ENCODE data around the gene MXI1.

MXI1 gene

GRCh38 chr10:110278562-110279406 lies 71.4 kb downstream of the MXI1 start:
- no peak for DNase-seq

- DNase-seq, result peak; percentile 68
These were observed 72.1 kb downstream of the MXI1 start for GRCh38 chr10:110279407-110279986.

- no peak for DNase-seq
These were observed 76.9 kb downstream of the MXI1 start for GRCh38 chr10:110284262-110284661.

GRCh38 chr10:110285501-110285900 lies 78.1 kb downstream of the MXI1 start:
- DNase-seq, result no peak

- DNase-seq, result no peak
These were observed 79.4 kb downstream of the MXI1 start for GRCh38 chr10:110286841-110287240.

GRCh38 chr10:110296966-110297365 lies 89.6 kb downstream of the MXI1 start:
- no peak for DNase-seq

- no peak for DNase-seq
These were observed 93.1 kb downstream of the MXI1 start for GRCh38 chr10:110300486-110300986.

GRCh38 chr10:110303681-110304080 lies 96.3 kb downstream of the MXI1 start:
- DNase-seq, result no peak

GRCh38 chr10:110304394-110304779 lies 97.0 kb downstream of the MXI1 start:
- no peak for DNase-seq

- DNase-seq, result peak; percentile 98
These were observed 97.5 kb downstream of the MXI1 start, which contains the start of gene SMNDC1 for GRCh38 chr10:110304780-110305421. Gene SMNDC1, minus strand, starts transcription at chr10:110304920. Its CDS starts 1,333 bp downstream, at chr10:110303587.

- peak; percentile 87 for DNase-seq
These were observed 98.5 kb downstream of the MXI1 start for GRCh38 chr10:110305767-110306451.

- DNase-seq, result no peak
These were observed 99.0 kb downstream of the MXI1 start for GRCh38 chr10:110306452-110306768.

GRCh38 chr10:110307805-110308204 lies 100.4 kb downstream of the MXI1 start:
- no peak for DNase-seq

GRCh38 chr10:110310741-110311140 lies 103.3 kb downstream of the MXI1 start:
- no peak for DNase-seq

GRCh38 chr10:110311357-110311949 lies 104.0 kb downstream of the MXI1 start:
- DNase-seq, result peak; percentile 69

GRCh38 chr10:110312206-110312605 lies 104.8 kb downstream of the MXI1 start:
- no peak for DNase-seq

GRCh38 chr10:110313674-110314073 lies 106.3 kb downstream of the MXI1 start:
- DNase-seq, result no peak

- no peak for DNase-seq
These were observed 110.8 kb downstream of the MXI1 start for GRCh38 chr10:110317866-110318850.

- DNase-seq, result no peak
These were observed 114.6 kb downstream of the MXI1 start for GRCh38 chr10:110321869-110322620.

- no peak for DNase-seq
These were observed 116.1 kb downstream of the MXI1 start for GRCh38 chr10:110323503-110323902.
